Right lobe of liver (tissue), 6 donors: ENCODE results near the gene RCC2. TPM values are rescaled to one million over a fixed set of nuclear protein-coding genes. Genes with fewer than 3 reads are reported as not detected.

Experiments used
- ATAC-seq, 4 donors: fragments of 200-7000 bp; cut with Tn5 transposase; one replicate each; pipeline ENCODE4 v1.9.1; 2020; ENCODE audit warnings: mild to moderate bottlenecking in 4 of 4, moderate library complexity in 4 of 4
- DNase-seq, 3 donors: peaks; one replicate each; pipeline ENCODE4 v3.0.0-alpha.2; 2020
- H3K27ac ChIP-seq, 3 donors: fragments of 200-600 bp; one replicate each; pipeline ENCODE4 v1.8.0; 2022
- H3K27me3 ChIP-seq, 2 donors: fragments of 200-600 bp; one replicate each; pipeline ENCODE4 v1.8.0; 2022
- H3K36me3 ChIP-seq, 4 donors: fragments of 200-600 bp; sonication (generic) in 1 of 4; one replicate each; pipeline versions ENCODE4 v1.5.1 to v1.8.0; 2017 to 2022; ENCODE audit warnings: control low read depth in 1 of 4
- H3K4me1 ChIP-seq, 4 donors: fragments of 200-600 bp; sonication (generic) in 1 of 4; one replicate each; pipeline versions ENCODE4 v1.5.1 to v1.8.0; 2017 to 2022; ENCODE audit warnings: control low read depth in 1 of 4
- H3K4me3 ChIP-seq, 3 donors: fragments of 200-600 bp; one replicate each; pipeline ENCODE4 v1.8.0; 2022
- H3K9me3 ChIP-seq, 4 donors: fragments of 200-600 bp; sonication (generic) in 1 of 4; one replicate each; pipeline versions ENCODE4 v1.5.1 to v1.8.0; 2017 to 2022; ENCODE audit warnings: control low read depth in 1 of 4
- CTCF ChIP-seq, 4 donors: fragments of 200-600 bp in 3 of 4; fragments of 450-650 bp in 1 of 4; IDR thresholded peaks; one replicate each; pipeline versions ENCODE4 v1.5.1 to v1.8.0; 2016 to 2022; ENCODE audit warnings: antibody characterized with exemption in 4 of 4, mild to moderate bottlenecking in 2 of 4
- POLR2A ChIP-seq: fragments of 450-650 bp; IDR thresholded peaks from one replicate; pipeline ENCODE4 v1.6.1; 2017; ENCODE audit warnings: antibody characterized with exemption, mild to moderate bottlenecking
- WGBS: methylation state at CpG from one replicate; pipeline ENCODE4 v1.1.6; 2018; ENCODE audit warnings: low coverage, low lambda C conversion rate; ENCODE audit not compliant: insufficient coverage; ENCODE audit errors: missing lambda C conversion rate; 5-methylcytosine and 5-hydroxymethylcytosine counted together
- intact Hi-C, 2 donors: fragments of 100-400 bp; cut with DNase I; formaldehyde crosslinking; loops; one replicate each; pipeline versions ENCODE4 v1.11.2 to v1.14.1; 2022
- total RNA-seq, 6 experiments: library from RNA; depleted of rRNA in 2 of 6; stranded (reverse); fragments of >200 nt in 2 of 6; fragmentation: NEBNext Ultra II Directional in 3 of 6; extraction: Animal tissue kit (Norgen Biotek cat#: 25700) in 3 of 6; gene quantifications; one replicate each; pipeline versions ENCODE4 v1.1.0 to v1.2.4, GENCODE V29; 2016 to 2023
- donor health status: DM: no; HTN: yes; CAD: no.
- donor health status: DM: no; HTN: no; CAD: no.
- donor health status: DM: no; HTN: no; CAD: no.
- donor health status: DM: no; HTN: yes; CAD: no.
- donor health status: DM: no; HTN: yes; CAD: no.

The RCC2 gene
- total RNA-seq, 6 experiments from 2014 or later = 7.7 to 15.6 (median 11.6) TPM

DNA sequence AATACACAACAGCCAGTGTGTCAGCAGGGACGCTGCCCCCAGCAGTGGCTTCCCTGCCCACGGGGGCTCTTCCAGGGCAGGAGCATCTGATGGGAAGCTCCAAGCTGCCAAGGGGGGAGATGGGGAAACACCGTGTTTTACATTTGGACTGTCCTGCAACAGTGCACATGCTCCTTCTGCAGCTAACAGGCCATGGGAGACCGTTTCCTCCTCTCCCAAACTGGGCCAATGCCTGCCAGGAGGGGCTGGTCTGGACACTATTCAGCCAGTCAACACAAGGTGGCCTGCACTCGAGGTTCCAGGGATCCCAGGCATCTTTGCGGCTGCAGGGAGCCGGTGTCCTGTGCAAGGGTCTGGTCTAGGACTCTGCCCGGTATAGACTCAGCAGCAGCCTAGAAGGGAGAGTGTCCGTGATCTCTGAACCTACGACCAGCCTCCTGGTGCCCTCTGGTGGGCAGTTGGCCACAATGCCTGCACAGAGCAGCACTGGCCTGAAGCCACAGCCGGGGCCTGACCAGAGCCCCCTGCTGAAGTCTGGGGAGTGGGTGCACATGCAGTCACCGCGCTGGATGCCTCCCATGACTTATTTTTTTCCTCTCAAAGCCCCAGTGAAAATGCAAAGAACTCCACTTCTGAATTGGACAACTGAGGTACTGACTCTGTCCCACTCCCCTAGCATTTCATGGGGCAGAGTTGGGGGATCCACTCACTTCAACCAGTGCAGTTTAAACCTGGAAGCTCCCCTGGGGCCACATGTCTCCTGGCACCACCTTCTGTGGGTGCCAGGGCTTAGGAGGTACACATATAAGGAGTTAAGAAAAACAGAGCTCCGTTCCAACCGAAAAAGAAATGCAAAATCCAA is 33.3 kb downstream of the RCC2 start:
- intact Hi-C loops = no loop called here
- WGBS = 47% methylated on average over 5 of the region's 15 CpGs
- no peak overlapping the region for H3K4me3 ChIP-seq
- H3K27me3 ChIP-seq = no peaks in the 10 kb centered on the region
- no peak for TF ChIP-seq POLR2A
- peak; percentile 59 to 83 (median 72) for TF ChIP-seq CTCF (IDR thresholded peaks at IDR 0.05)
- H3K36me3 ChIP-seq = peaks cover 0 to 25% (median 9%) of the 10 kb centered on the region in 4 donors
- peaks cover 0 to 6% (median 0%) of the 10 kb centered on the region in 4 donors for H3K4me1 ChIP-seq
- DNase-seq = peak; percentile 62 to 71 (median 65)
- H3K9me3 ChIP-seq = no peaks in the 10 kb centered on the region
- ATAC-seq = peak; percentile 87 to 95 (median 91)
- H3K27ac ChIP-seq = no peak overlapping the region

DNA sequence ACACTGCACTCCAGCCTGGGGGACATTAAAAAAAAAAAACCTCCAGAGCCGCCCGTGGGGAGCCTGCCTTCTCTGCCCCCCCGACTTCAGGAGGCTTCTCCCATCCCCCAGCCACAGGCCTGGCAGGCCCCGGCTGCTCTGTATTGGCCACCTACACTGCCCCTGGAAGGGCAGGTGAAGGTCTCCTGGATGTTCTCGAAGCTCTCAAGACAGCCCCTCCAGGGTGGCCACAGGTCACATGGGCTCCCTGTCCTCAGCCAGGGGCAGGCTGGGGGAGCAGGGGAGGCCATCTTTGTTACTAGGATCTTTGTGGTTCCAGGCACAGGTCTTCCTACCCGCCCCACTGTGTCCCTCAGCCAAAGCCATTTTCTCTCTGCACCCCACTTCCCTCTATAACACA is 34.7 kb downstream of the RCC2 start:
- intact Hi-C loops = no loop called here
- Histone ChIP-seq H3K4me3 (no peak overlapping the region), H3K9me3 (no peaks in the 10 kb centered on the region), H3K27me3 (no peaks in the 10 kb centered on the region), H3K4me1 (peaks cover 0 to 6% (median 0%) of the 10 kb centered on the region in 4 donors), H3K36me3 (peaks cover 0 to 12% (median 5%) of the 10 kb centered on the region in 4 donors), H3K27ac (no peak overlapping the region)
- DNase-seq (no peak), ATAC-seq (no peak)
- TF ChIP-seq POLR2A (no peak), CTCF (IDR thresholded peaks at IDR 0.05) (no peak)
- no CpG with 5 or more reads among the region's 6 CpGs for WGBS

DNA sequence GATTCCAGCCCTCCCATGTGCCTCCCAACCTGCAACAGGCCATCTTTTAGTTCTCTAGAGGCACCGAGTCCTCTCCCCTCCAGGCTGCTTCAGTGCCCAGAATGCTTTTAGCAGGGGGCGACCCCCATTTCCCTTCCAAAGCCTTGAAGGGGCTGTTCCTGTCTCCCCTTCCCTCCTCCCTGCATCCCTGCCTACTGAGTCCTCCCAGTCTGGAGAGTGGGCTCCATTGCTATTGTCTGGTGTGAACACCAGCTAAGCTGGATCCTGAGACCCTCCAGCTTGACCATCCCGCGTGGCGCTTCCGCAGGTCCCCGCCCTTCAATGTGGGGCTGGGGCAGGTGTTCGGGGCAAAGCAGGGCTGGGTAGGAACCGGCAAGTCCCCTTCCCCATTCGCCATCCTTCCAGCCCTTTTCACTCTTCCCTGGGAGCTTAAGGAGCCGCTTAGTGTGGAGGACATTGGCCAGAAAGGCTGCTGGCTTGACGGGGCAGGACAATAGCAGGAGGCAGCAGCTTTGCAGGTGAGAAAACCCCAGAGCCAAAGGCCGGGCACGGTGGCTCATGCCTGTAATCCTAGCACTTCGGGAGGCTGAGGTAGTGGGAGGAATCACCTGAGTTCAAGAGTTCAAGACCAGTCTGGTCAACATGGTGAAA is 35.3 kb downstream of the RCC2 start:
- no peak overlapping the region for H3K27ac ChIP-seq
- intact Hi-C loops = no loop called here
- H3K36me3 ChIP-seq = peaks cover 0 to 6% (median 2%) of the 10 kb centered on the region in 4 donors
- no peak overlapping the region for H3K4me3 ChIP-seq
- 58% methylated on average over 13 of the region's 15 CpGs for WGBS
- no peaks in the 10 kb centered on the region for H3K9me3 ChIP-seq
- ATAC-seq (no peak), DNase-seq (no peak)
- TF ChIP-seq POLR2A = no peak
- TF ChIP-seq CTCF (IDR thresholded peaks at IDR 0.05) = no peak
- H3K4me1 ChIP-seq = peaks cover 0 to 6% (median 0%) of the 10 kb centered on the region in 4 donors
- no peaks in the 10 kb centered on the region for H3K27me3 ChIP-seq

DNA sequence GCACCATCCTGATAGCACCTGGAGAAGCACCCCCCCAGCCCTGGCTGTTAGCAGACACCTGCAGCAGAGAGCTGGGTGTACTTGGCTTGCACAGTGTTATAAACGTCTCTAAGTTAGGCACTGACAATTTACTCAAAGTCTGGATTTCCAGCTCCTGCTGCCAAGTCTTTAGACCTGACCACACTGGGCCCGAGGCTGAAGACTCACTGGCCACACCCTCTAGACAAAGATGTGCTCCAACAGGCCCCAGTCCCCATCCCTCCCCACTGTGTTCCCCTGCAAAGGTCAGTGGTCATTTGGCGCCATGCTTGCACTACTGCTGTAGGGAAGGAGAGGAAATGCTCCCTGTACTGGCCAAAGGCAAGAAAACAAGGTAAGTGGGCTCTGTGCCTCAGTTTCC is 36.4 kb downstream of the RCC2 start:
- Histone ChIP-seq H3K36me3 (no peaks in the 10 kb centered on the region), H3K4me1 (peaks cover 0 to 6% (median 0%) of the 10 kb centered on the region in 4 donors), H3K27me3 (no peaks in the 10 kb centered on the region), H3K27ac (no peak overlapping the region), H3K9me3 (no peaks in the 10 kb centered on the region), H3K4me3 (no peak overlapping the region)
- DNase-seq (no peak), ATAC-seq (no peak)
- TF ChIP-seq CTCF (IDR thresholded peaks at IDR 0.05) (no peak), POLR2A (no peak)
- intact Hi-C loops = no loop called here
- WGBS = 68% methylated on average over 2 of the region's 3 CpGs
